H1 (cell line): ENCODE results near the gene RAET1G. TPM values are rescaled to one million over a fixed set of nuclear protein-coding genes. Genes with fewer than 3 reads are reported as not detected.
"Not testable (repeated sequence)": the region's sequence is repeated elsewhere in the genome, so short reads cannot be mapped to it uniquely, and the experiment has no call there.

Source experiments
- CTCF ChIA-PET: fragments of 300-600 bp; sonication (Branson Sonifier 250); formaldehyde crosslinking; loops from one replicate; lab custom pipeline; 2021; ENCODE audit not compliant: partially characterized antibody; lab: Charles Lee
- POLR2A ChIA-PET: fragments of 300-600 bp; sonication (Branson Sonifier 250); formaldehyde crosslinking; loops from one replicate; lab custom pipeline; 2021; ENCODE audit warnings: inconsistent platforms; ENCODE audit not compliant: partially characterized antibody; lab: Charles Lee
- DNase-seq, 2 experiments: peaks; one replicate each; pipeline versions ENCODE4 v3.0.0 to v3.0.0-alpha.2; 2010 to 2022; ENCODE audit warnings: low spot score in 2 of 2, low read depth in 1 of 2, mixed read lengths in 1 of 2
- FAIRE-seq: peaks from 2 replicates; lab custom pipeline; 2011; peaks lifted over from hg19 to GRCh38; lab: Jason Lieb, UNC
- H2AFZ ChIP-seq: 2 replicates; pipeline ENCODE4 v1.8.1; 2012; ENCODE audit warnings: low read length, inconsistent platforms
- H2AK5ac ChIP-seq: 2 replicates; pipeline ENCODE4 v1.6.1; 2013; ENCODE audit warnings: low read depth, low read length
- H2BK120ac ChIP-seq: replicated peaks from 2 replicates; pipeline ENCODE3; 2013; ENCODE audit warnings: low read depth, low read length, inconsistent platforms
- H2BK12ac ChIP-seq: 2 replicates; pipeline ENCODE4 v1.6.1; 2013; ENCODE audit warnings: low read depth, low read length
- H2BK15ac ChIP-seq: 2 replicates; pipeline ENCODE4 v1.6.1; 2013; ENCODE audit warnings: low read length
- H2BK20ac ChIP-seq: 2 replicates; pipeline ENCODE4 v1.6.1; 2013; ENCODE audit warnings: low read length
- H2BK5ac ChIP-seq: 2 replicates; pipeline ENCODE4 v1.6.1; 2013; ENCODE audit warnings: low read depth, low read length
- H3K14ac ChIP-seq: 2 replicates; pipeline ENCODE4 v1.6.1; 2013; ENCODE audit warnings: inconsistent platforms; ENCODE audit not compliant: insufficient read length
- H3K18ac ChIP-seq: 2 replicates; pipeline ENCODE4 v1.6.1; 2013; ENCODE audit warnings: low read length; ENCODE audit errors: extremely low read depth
- H3K23ac ChIP-seq: 2 replicates; pipeline ENCODE4 v1.6.1; 2013; ENCODE audit warnings: inconsistent platforms; ENCODE audit not compliant: insufficient read length
- H3K23me2 ChIP-seq: 2 replicates; pipeline ENCODE4 v1.6.1; 2013; ENCODE audit warnings: low read depth, low read length
- H3K27ac ChIP-seq: 2 replicates; pipeline ENCODE4 v1.6.1; 2011; ENCODE audit warnings: low read depth, low read length, inconsistent platforms
- H3K27me3 ChIP-seq, 4 experiments: replicated peaks in 1 of 4; 1 replicate in 1 of 4; 2 replicates in 3 of 4; pipeline versions ENCODE4 v1.6.1 to v1.8.1; 2011 to 2013; ENCODE audit warnings: low read length in 3 of 4, mild to moderate bottlenecking in 3 of 4, inconsistent platforms in 2 of 4, mixed read lengths in 2 of 4, moderate library complexity in 1 of 4; ENCODE audit not compliant: control insufficient read depth in 3 of 4, insufficient read depth in 3 of 4; ENCODE audit errors: extremely low read depth in 1 of 4
- H3K36me3 ChIP-seq, 4 experiments: 2 replicates each; pipeline versions ENCODE4 v1.6.1 to v1.8.1; 2011 to 2013; ENCODE audit warnings: mild to moderate bottlenecking in 4 of 4, low read length in 3 of 4, moderate library complexity in 2 of 4, control low read depth in 1 of 4, inconsistent platforms in 1 of 4; ENCODE audit not compliant: insufficient read depth in 4 of 4, control insufficient read depth in 2 of 4
- H3K4ac ChIP-seq: replicated peaks from 2 replicates; pipeline ENCODE3; 2013; ENCODE audit warnings: low read length, low read depth, mixed read lengths, inconsistent platforms; ENCODE audit not compliant: insufficient read length
- H3K4me1 ChIP-seq, 4 experiments: replicated peaks in 1 of 4; 1 replicate in 1 of 4; 2 replicates in 3 of 4; pipeline versions ENCODE4 v1.6.1 to v1.8.1; 2011 to 2013; ENCODE audit warnings: low read length in 3 of 4, inconsistent platforms in 2 of 4, mixed read lengths in 1 of 4; ENCODE audit not compliant: insufficient read depth in 4 of 4, control insufficient read depth in 3 of 4
- H3K4me2 ChIP-seq, 2 experiments: 2 replicates each; pipeline versions ENCODE4 v1.6.1 to v1.8.1; 2011 to 2013; ENCODE audit warnings: low read depth in 2 of 2, low read length in 2 of 2, control low read depth in 1 of 2, inconsistent platforms in 1 of 2, mild to moderate bottlenecking in 1 of 2; ENCODE audit not compliant: insufficient read depth in 1 of 2
- H3K4me3 ChIP-seq, 4 experiments: fragments of 200-600, 300-600 bp in 1 of 4; sonication (generic), shearing (Covaris generic), sonication (Bioruptor Twin) in 1 of 4; 2 replicates each; pipeline versions ENCODE4 v1.5.1 to v1.8.1; 2011 to 2016; ENCODE audit warnings: low read length in 4 of 4, low read depth in 3 of 4, control low read depth in 2 of 4, inconsistent platforms in 2 of 4, mild to moderate bottlenecking in 2 of 4, mixed read lengths in 1 of 4, moderate library complexity in 1 of 4; ENCODE audit not compliant: insufficient read depth in 2 of 4; ENCODE audit errors: extremely low read depth in 1 of 4
- H3K56ac ChIP-seq: replicated peaks from 2 replicates; pipeline ENCODE3; 2013; ENCODE audit warnings: low read depth, mild to moderate bottlenecking, mixed read lengths, low read length, inconsistent platforms; ENCODE audit not compliant: insufficient read length
- H3K79me1 ChIP-seq: 2 replicates; pipeline ENCODE4 v1.6.1; 2013; ENCODE audit warnings: low read depth, low read length, control low read depth
- H3K79me2 ChIP-seq, 2 experiments: 2 replicates each; pipeline versions ENCODE4 v1.6.1 to v1.8.1; 2012 to 2013; ENCODE audit warnings: low read length in 2 of 2, mild to moderate bottlenecking in 2 of 2, inconsistent platforms in 1 of 2; ENCODE audit not compliant: insufficient read depth in 2 of 2, control insufficient read depth in 1 of 2
- H3K9ac ChIP-seq, 4 experiments: replicated peaks in 1 of 4; 1 replicate in 1 of 4; 2 replicates in 3 of 4; pipeline versions ENCODE4 v1.6.1 to v1.8.1; 2011 to 2013; ENCODE audit warnings: low read depth in 3 of 4, low read length in 3 of 4, control low read depth in 2 of 4, mild to moderate bottlenecking in 2 of 4, moderate library complexity in 2 of 4, inconsistent platforms in 1 of 4; ENCODE audit errors: extremely low read depth in 1 of 4
- H3K9me3 ChIP-seq, 2 experiments: 2 replicates each; pipeline versions ENCODE4 v1.6.1 to v1.8.1; 2012 to 2013; ENCODE audit warnings: mild to moderate bottlenecking in 2 of 2, moderate library complexity in 2 of 2, control low read depth in 1 of 2, inconsistent platforms in 1 of 2, low read depth in 1 of 2, low read length in 1 of 2, mixed read lengths in 1 of 2; ENCODE audit not compliant: insufficient read depth in 2 of 2
- H4K20me1 ChIP-seq, 2 experiments: replicated peaks in 1 of 2; 2 replicates each; pipeline versions ENCODE3 to v1.8.1; 2011 to 2013; ENCODE audit warnings: inconsistent platforms in 2 of 2, low read length in 2 of 2, mild to moderate bottlenecking in 1 of 2; ENCODE audit not compliant: insufficient read depth in 2 of 2, control insufficient read depth in 1 of 2
- H4K5ac ChIP-seq: 2 replicates; pipeline ENCODE4 v1.6.1; 2013; ENCODE audit warnings: low read length, low read depth, mixed read lengths, inconsistent platforms; ENCODE audit not compliant: insufficient read length
- H4K8ac ChIP-seq: 2 replicates; pipeline ENCODE4 v1.8.0; 2013; ENCODE audit warnings: mild to moderate bottlenecking, moderate library complexity, low read length, inconsistent platforms; ENCODE audit not compliant: insufficient read depth; ENCODE audit errors: extremely low read depth
- H4K91ac ChIP-seq: replicated peaks from 2 replicates; pipeline ENCODE3; 2013; ENCODE audit warnings: low read length, mixed read lengths, inconsistent platforms; ENCODE audit not compliant: insufficient read length
- WGBS, 2 experiments: shearing (Covaris generic) in 1 of 2; methylation state at CpG; one replicate each; pipeline versions ENCODE4 v1.1.6 to v1.1.7; 2013 to 2015; ENCODE audit warnings: low lambda C conversion rate in 2 of 2, mixed read lengths in 2 of 2, inconsistent platforms in 1 of 2, low coverage in 1 of 2, missing lambda C conversion rate in 1 of 2; ENCODE audit not compliant: insufficient replicate concordance in 2 of 2, insufficient coverage in 1 of 2, insufficient read length in 1 of 2; ENCODE audit errors: extremely low coverage in 1 of 2, missing lambda C conversion rate in 1 of 2; 5-methylcytosine and 5-hydroxymethylcytosine counted together
- polyA plus RNA-seq, 7 experiments: library from polyadenylated mRNA; depleted of rRNA in 3 of 7; stranded (reverse) in 5 of 7; unstranded in 2 of 7; fragments of >200 nt in 5 of 7; fragments of 200-250 nt in 2 of 7; gene quantifications; 1 replicate in 5 of 7; 2 replicates in 1 of 7; 4 replicates in 1 of 7; pipeline versions ENCODE4 v1.2.1 to v1.2.3, GENCODE V29; 2011 to 2013; ENCODE audit warnings: missing spikeins in 2 of 7, mixed read lengths in 2 of 7
- total RNA-seq: library from RNA; stranded (reverse); fragmentation: NEBNext Ultra II Directional; extraction: Animal tissue kit (Norgen Biotek cat#: 25700); gene quantifications from 2 replicates; pipeline ENCODE4 v1.2.1, GENCODE V29; 2021

The RAET1G gene
- total and polyA plus RNA-seq, 2 of the 8 experiments (the other 6 are each of a cell fraction or from before 2014, with no cell fraction given), result 0.08 TPM; not detected in 1

GRCh38 chr6:149927025-149927424 is 4.1 kb upstream of the RAET1G start:
- H4K8ac ChIP-seq, H3K4me3 ChIP-seq, H3K23ac ChIP-seq, H3K27ac ChIP-seq, H2BK120ac ChIP-seq, H4K91ac ChIP-seq, H3K18ac ChIP-seq, H2AFZ ChIP-seq, H2BK12ac ChIP-seq, H3K56ac ChIP-seq, H4K5ac ChIP-seq, H3K4ac ChIP-seq, H3K79me2 ChIP-seq, H2AK5ac ChIP-seq, POLR2A ChIA-PET, H2BK5ac ChIP-seq, H4K20me1 ChIP-seq, FAIRE-seq, H3K4me1 ChIP-seq, H3K4me2 ChIP-seq, DNase-seq, H3K9ac ChIP-seq, H3K14ac ChIP-seq, H2BK15ac ChIP-seq, H3K79me1 ChIP-seq, H3K36me3 ChIP-seq, H2BK20ac ChIP-seq, H3K9me3 ChIP-seq: not testable (repeated sequence)
- CTCF ChIA-PET, result interaction anchor here (0.7 to 1.4 kb wide), 5 partner anchors 10 to 93 kb away, joined by 3 to 5 read pairs (median 3); no protein-coding TSS in a partner anchor
- Histone ChIP-seq H3K23me2 (peaks cover 12% of the 10 kb centered on the region; the same call in 1 of the 2 replicates), H3K27me3 (peaks cover 31 to 44% (median 41%) of the 10 kb centered on the region in 4 experiments)
- 89% methylated on average over 4 of the region's 4 CpGs; no CpG with 5 or more reads in 1 of the 2 experiments for WGBS, 2 experiments
